Heart right ventricle (tissue), 16 donors: ENCODE data around the gene FXR2. TPM values are rescaled to one million over a fixed set of nuclear protein-coding genes. Genes with fewer than 3 reads are reported as not detected.

Source experiments
- ATAC-seq, 8 donors: fragments of 200-7000 bp; cut with Tn5 transposase; one replicate each; pipeline ENCODE4 v1.9.1; 2020; ENCODE audit warnings: mild to moderate bottlenecking in 8 of 8, moderate library complexity in 8 of 8, moderate number of reproducible peaks in 1 of 8
- DNase-seq, 2 donors: peaks; one replicate each; pipeline ENCODE4 v3.0.0-alpha.2; 2020
- H3K27ac ChIP-seq, 10 donors: fragments of 200-600 bp; sonication (generic) in 2 of 10; one replicate each; pipeline versions ENCODE4 v1.5.0 to v1.8.0; 2020 to 2022; ENCODE audit warnings: mild to moderate bottlenecking in 3 of 10
- H3K27me3 ChIP-seq, 7 donors: fragments of 200-600 bp; one replicate each; pipeline ENCODE4 v1.8.0; 2021 to 2022; ENCODE audit warnings: mild to moderate bottlenecking in 2 of 7
- H3K36me3 ChIP-seq, 9 donors: fragments of 200-600 bp; sonication (generic) in 1 of 9; one replicate each; pipeline versions ENCODE4 v1.5.0 to v1.8.0; 2020 to 2022; ENCODE audit warnings: mild to moderate bottlenecking in 2 of 9
- H3K4me1 ChIP-seq, 9 donors: fragments of 200-600 bp; sonication (generic) in 1 of 9; one replicate each; pipeline versions ENCODE4 v1.5.0 to v1.8.0; 2020 to 2022; ENCODE audit warnings: mild to moderate bottlenecking in 4 of 9
- H3K4me3 ChIP-seq, 10 donors: fragments of 200-600 bp; sonication (generic) in 2 of 10; one replicate each; pipeline versions ENCODE4 v1.5.0 to v1.8.0; 2020 to 2022; ENCODE audit warnings: mild to moderate bottlenecking in 7 of 10, moderate library complexity in 2 of 10
- H3K9me3 ChIP-seq, 11 donors: fragments of 200-600 bp in 10 of 11; sonication (generic) in 2 of 11; one replicate each; pipeline versions ENCODE4 v1.5.0 to v1.8.0; 2013 to 2022; ENCODE audit warnings: mild to moderate bottlenecking in 2 of 11, control low read depth in 1 of 11, moderate library complexity in 1 of 11
- WGBS, 2 donors: extraction: QIAGEN DNeasy Blood & Tissue Kit; methylation state at CpG; one replicate each; pipeline ENCODE4 v1.1.7; 2013; ENCODE audit warnings: inconsistent platforms in 1 of 2; 5-methylcytosine and 5-hydroxymethylcytosine counted together
- intact Hi-C, 10 donors: fragments of 100-400 bp; cut with DNase I; formaldehyde crosslinking; loops; one replicate each; pipeline versions ENCODE4 v1.11.1 to v1.14.2; 2022
- polyA plus RNA-seq, 2 donors: library from polyadenylated mRNA; stranded (reverse); fragments of 200-250 nt; gene quantifications; one replicate each; pipeline ENCODE4 v1.2.3, GENCODE V29; 2013
- total RNA-seq, 10 donors: library from RNA; stranded (reverse); fragmentation: NEBNext Ultra II Directional in 3 of 10; extraction: Animal tissue kit (Norgen Biotek cat#: 25700) in 3 of 10; gene quantifications; one replicate each; pipeline versions ENCODE4 v1.2.1 to v1.2.4, GENCODE V29; 2021 to 2023
- TF ChIP-seq, protein P1 (sequence below), 9 donors: fragments of 200-600 bp; sonication (generic) in 2 of 9; IDR thresholded peaks; one replicate each; pipeline versions ENCODE4 v1.5.0 to v1.8.0; 2021 to 2022; ENCODE audit warnings: antibody characterized with exemption in 9 of 9, mild to moderate bottlenecking in 5 of 9, moderate library complexity in 1 of 9
- donor health status: Arrhythmogenic right ventricular cardiomyopathy.
- donor health status: ischemic (EF 13 %, LVEDD 7.1; RV severe dilation, severe dysfunction).
- donor health status: healthy with polysubstance abuse.
- donor health status: DM: no; HTN: yes; CAD: no.
- donor health status: DM: no; HTN: no; CAD: no.
- donor health status: ischemic (EF 25% LVEDD 6.9; RV normal size, moderate dysfunction).
- donor health status: ischemic (EF 25% LVEDD 5.7; RV mildly dilated, moderate dysfunction).
- donor health status: healthy.
- donor health status: DM: yes; HTN: yes; CAD: no.
- donor health status: Ischemic cardiomyopathy.
- donor health status: ischemic (EF 35%, LVEDD 5.7; RV mildly dilated, moderate dysfunction).
- donor health status: nonischemic (EF 11% LVEDD 7.7; RV severe dilation, severe dysfunction).
- donor health status: DM: yes; HTN: yes; CAD: no.
- donor health status: PGD.
- donor health status: ischemic (EF 29% LVEDD 5.4; RV normal size, mild dysfunction).
- donor health status: nonischemic (EF 23%, LVEDD 6.1; RV moderate dilation, normal function).

FXR2 gene
- total and polyA plus RNA-seq, 12 donors, result 52.2 to 111 (median 90.5) TPM

DNA sequence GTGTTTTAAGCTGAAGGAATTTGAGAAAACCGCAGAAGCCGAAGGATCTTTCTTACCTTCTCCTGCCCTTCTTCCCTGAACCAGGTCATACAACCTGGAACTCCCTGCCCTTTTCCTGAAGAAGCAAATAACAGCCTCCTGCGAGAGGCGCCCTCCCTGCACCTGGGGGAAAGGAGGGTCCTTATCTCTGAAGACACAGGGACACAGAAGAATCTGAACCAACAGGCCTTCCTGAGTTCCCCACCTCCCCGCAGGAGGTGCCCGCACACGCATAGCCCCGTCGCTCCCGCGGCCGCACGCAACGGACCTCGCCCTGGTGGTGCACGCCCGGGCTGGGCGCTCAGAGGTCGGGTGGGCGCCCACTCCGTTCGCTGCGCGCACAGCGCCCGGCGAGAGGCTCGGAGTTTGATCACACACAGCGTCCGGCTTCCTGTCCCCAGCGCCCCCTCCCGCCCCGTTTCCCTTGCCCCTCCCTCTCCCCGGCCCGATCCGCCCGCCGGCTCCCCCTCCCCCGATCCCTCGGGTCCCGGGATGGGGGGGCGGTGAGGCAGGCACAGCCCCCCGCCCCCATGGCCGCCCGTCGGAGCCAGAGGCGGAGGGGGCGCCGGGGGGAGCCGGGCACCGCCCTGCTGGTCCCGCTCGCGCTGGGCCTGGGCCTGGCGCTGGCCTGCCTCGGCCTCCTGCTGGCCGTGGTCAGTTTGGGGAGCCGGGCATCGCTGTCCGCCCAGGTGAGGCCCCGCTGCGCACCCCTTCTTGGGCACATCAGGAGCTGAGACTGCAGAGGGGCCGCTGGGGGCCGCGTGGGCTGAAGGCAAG, 65.9 kb downstream of the FXR2 start, which contains the start of gene TNFSF12:
TNFSF12 (plus strand) TSS at position 474 of the 816 bp plus-strand sequence; CDS start at position 570, 96 bp downstream.
- H3K36me3 ChIP-seq, result peaks cover 0 to 23% (median 10%) of the 10 kb centered on the region in 9 donors
- H3K27ac ChIP-seq, result peak within 1 kb of the TSS; percentile 89 to 98 (median 92)
- WGBS, 2 donors, result 2 to 4% methylated on average over 65 of the region's 65 CpGs
- TF ChIP-seq, protein P1, sequence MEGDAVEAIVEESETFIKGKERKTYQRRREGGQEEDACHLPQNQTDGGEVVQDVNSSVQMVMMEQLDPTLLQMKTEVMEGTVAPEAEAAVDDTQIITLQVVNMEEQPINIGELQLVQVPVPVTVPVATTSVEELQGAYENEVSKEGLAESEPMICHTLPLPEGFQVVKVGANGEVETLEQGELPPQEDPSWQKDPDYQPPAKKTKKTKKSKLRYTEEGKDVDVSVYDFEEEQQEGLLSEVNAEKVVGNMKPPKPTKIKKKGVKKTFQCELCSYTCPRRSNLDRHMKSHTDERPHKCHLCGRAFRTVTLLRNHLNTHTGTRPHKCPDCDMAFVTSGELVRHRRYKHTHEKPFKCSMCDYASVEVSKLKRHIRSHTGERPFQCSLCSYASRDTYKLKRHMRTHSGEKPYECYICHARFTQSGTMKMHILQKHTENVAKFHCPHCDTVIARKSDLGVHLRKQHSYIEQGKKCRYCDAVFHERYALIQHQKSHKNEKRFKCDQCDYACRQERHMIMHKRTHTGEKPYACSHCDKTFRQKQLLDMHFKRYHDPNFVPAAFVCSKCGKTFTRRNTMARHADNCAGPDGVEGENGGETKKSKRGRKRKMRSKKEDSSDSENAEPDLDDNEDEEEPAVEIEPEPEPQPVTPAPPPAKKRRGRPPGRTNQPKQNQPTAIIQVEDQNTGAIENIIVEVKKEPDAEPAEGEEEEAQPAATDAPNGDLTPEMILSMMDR (IDR thresholded peaks at IDR 0.05), result peak in 5 of 9 donors; percentile 25 to 50 (median 29)
- ATAC-seq, result peak; percentile 80 to 91 (median 86)
- H3K4me3 ChIP-seq, result peak within 1 kb of the TSS; percentile 42 to 90 (median 80)
- DNase-seq, result peak; percentile 83
- H3K4me1 ChIP-seq, result peaks cover 0 to 62% (median 22%) of the 10 kb centered on the region in 9 donors
- intact Hi-C loops, result no loop called here
- H3K9me3 ChIP-seq, result no peaks in the 10 kb centered on the region
- H3K27me3 ChIP-seq, result no peaks in the 10 kb centered on the region

DNA sequence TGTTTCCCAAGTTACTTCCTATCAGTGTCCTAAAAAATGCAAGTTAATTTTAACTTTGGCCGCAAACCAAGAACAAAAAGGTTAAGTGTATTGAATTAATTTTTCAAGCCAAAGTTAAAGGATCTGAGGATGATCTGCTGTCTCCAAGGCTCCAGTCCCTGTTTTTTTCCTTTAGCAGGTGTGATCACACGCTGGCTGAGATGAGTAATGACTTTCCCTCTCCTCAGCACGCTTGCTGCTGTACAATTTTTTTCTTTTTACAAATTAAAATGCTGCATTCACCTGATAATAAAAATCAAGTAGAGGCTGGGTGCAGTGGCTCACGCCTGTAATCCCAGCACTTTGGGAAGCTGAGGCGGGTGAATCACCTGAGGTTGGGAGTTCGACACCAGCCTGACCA, 69.8 kb downstream of the FXR2 start:
- Histone ChIP-seq H3K36me3 (no peaks in the 10 kb centered on the region), H3K9me3 (no peaks in the 10 kb centered on the region), H3K27ac (peak overlapping the region in 6 of 10 donors; percentile 21 to 67 (median 45)), H3K4me1 (peaks cover 0 to 38% (median 20%) of the 10 kb centered on the region in 9 donors), H3K27me3 (no peaks in the 10 kb centered on the region), H3K4me3 (no peak overlapping the region)
- TF ChIP-seq, protein P1 (IDR thresholded peaks at IDR 0.05), result no peak
- intact Hi-C loops, result no loop called here
- ATAC-seq (no peak), DNase-seq (no peak)
- WGBS, 2 donors, result 58 to 69% methylated on average over 6 of the region's 6 CpGs

Other genes starting within 250 kb of the FXR2 start
- gene TNK1, start 233.8 kb downstream of the FXR2 start, total RNA-seq, result 1 to 10 TPM; 1.1 to 4.4 (median 2.1) TPM
- gene TNK1, start 233.8 kb downstream of the FXR2 start, polyA plus RNA-seq, result 1 to 10 TPM; 1.9 to 3.5 TPM
- 10 to 100 TPM; 14.4 to 28.7 (median 17.1) TPM for gene PLSCR3, start 220.4 kb downstream of the FXR2 start, total RNA-seq
- 10 to 100 TPM; 23.3 to 32.9 TPM for gene PLSCR3, start 220.4 kb downstream of the FXR2 start, polyA plus RNA-seq
- 10 to 100 TPM; 61.8 to 83.2 (median 74.2) TPM for gene TMEM256, start 210.8 kb downstream of the FXR2 start, total RNA-seq
- 100 to 1,000 TPM in 1 of 2 donors, 10 to 100 TPM in 1; 89.1 to 169 TPM for gene TMEM256, start 210.8 kb downstream of the FXR2 start, polyA plus RNA-seq
- 10 to 100 TPM in 2 of 10 donors, 1 to 10 TPM in 8; 3.6 to 15.8 (median 6.4) TPM for gene NLGN2, start 207.1 kb downstream of the FXR2 start, total RNA-seq
- 1 to 10 TPM; 7.3 to 7.6 TPM for gene NLGN2, start 207.1 kb downstream of the FXR2 start, polyA plus RNA-seq
- not detected for gene SPEM1, start 194.6 kb downstream of the FXR2 start, total RNA-seq
- gene SPEM1, start 194.6 kb downstream of the FXR2 start, polyA plus RNA-seq, result not detected
- not detected for gene SPEM2, start 189.3 kb downstream of the FXR2 start, total RNA-seq
- not detected for gene SPEM2, start 189.3 kb downstream of the FXR2 start, polyA plus RNA-seq
- not detected for gene SPEM3, start 186.0 kb downstream of the FXR2 start, total RNA-seq
- gene SPEM3, start 186.0 kb downstream of the FXR2 start, polyA plus RNA-seq, result not detected
- gene TMEM102, start 179.5 kb downstream of the FXR2 start, total RNA-seq, result 1 to 10 TPM; 1.2 to 3.5 (median 2.2) TPM
- gene TMEM102, start 179.5 kb downstream of the FXR2 start, polyA plus RNA-seq, result 1 to 10 TPM; 2.0 to 4.2 TPM
- gene FGF11, start 175.4 kb downstream of the FXR2 start, total RNA-seq, result 10 to 100 TPM in 2 of 10 donors, 1 to 10 TPM in 8; 4.6 to 15.9 (median 8.1) TPM
- gene FGF11, start 175.4 kb downstream of the FXR2 start, polyA plus RNA-seq, result 1 to 10 TPM; 2.0 to 7.2 TPM
- 10 to 100 TPM in 6 of 10 donors, 1 to 10 TPM in 4; 5.4 to 13.1 (median 10.3) TPM for gene CHRNB1, start 169.8 kb downstream of the FXR2 start, total RNA-seq
- gene CHRNB1, start 169.8 kb downstream of the FXR2 start, polyA plus RNA-seq, result 10 to 100 TPM; 10.2 to 25.4 TPM
- 10 to 100 TPM; 58.9 to 80.1 (median 69.4) TPM for gene ZBTB4, start 135.3 kb downstream of the FXR2 start, total RNA-seq
- gene ZBTB4, start 135.3 kb downstream of the FXR2 start, polyA plus RNA-seq, result 10 to 100 TPM; 17.8 to 34.2 TPM
- gene SLC35G6, start 133.5 kb downstream of the FXR2 start, total RNA-seq, result not detected
- gene SLC35G6, start 133.5 kb downstream of the FXR2 start, polyA plus RNA-seq, result not detected
- gene POLR2A, start 130.5 kb downstream of the FXR2 start, total RNA-seq, result 10 to 100 TPM; 40.5 to 61.7 (median 48.8) TPM
- 10 to 100 TPM in 1 of 2 donors, 1 to 10 TPM in 1; 8.4 to 24.7 TPM for gene POLR2A, start 130.5 kb downstream of the FXR2 start, polyA plus RNA-seq
- gene TNFSF12, start 65.8 kb downstream of the FXR2 start, total RNA-seq, result 10 to 100 TPM; 21.7 to 44.3 (median 26.9) TPM
- 10 to 100 TPM; 20.6 to 51.0 TPM for gene TNFSF12, start 65.8 kb downstream of the FXR2 start, polyA plus RNA-seq
- gene TNFSF13, start 56.1 kb downstream of the FXR2 start, total RNA-seq, result 10 to 100 TPM in 2 of 10 donors, 1 to 10 TPM in 8; 4.1 to 25.0 (median 6.9) TPM
- gene TNFSF13, start 56.1 kb downstream of the FXR2 start, polyA plus RNA-seq, result 1 to 10 TPM; 7.5 to 8.0 TPM
- 10 to 100 TPM; 22.4 to 34.3 (median 27.1) TPM for gene SENP3, start 53.0 kb downstream of the FXR2 start, total RNA-seq
- gene SENP3, start 53.0 kb downstream of the FXR2 start, polyA plus RNA-seq, result 10 to 100 TPM; 33.1 to 46.6 TPM
- gene CD68, start 35.3 kb downstream of the FXR2 start, total RNA-seq, result 100 to 1,000 TPM in 1 of 10 donors, 10 to 100 TPM in 4, 1 to 10 TPM in 5; 4.7 to 128 (median 13.0) TPM
- gene CD68, start 35.3 kb downstream of the FXR2 start, polyA plus RNA-seq, result 10 to 100 TPM; 15.7 to 40.0 TPM
- gene MPDU1, start 31.0 kb downstream of the FXR2 start, total RNA-seq, result 10 to 100 TPM; 20.1 to 39.8 (median 23.5) TPM
- gene MPDU1, start 31.0 kb downstream of the FXR2 start, polyA plus RNA-seq, result 10 to 100 TPM; 42.8 to 64.9 TPM
- 1 to 10 TPM in 6 of 10 donors, under 1 TPM in 4; 0.23 to 1.7 (median 1.2) TPM for gene SOX15, start 24.8 kb downstream of the FXR2 start, total RNA-seq
- gene SOX15, start 24.8 kb downstream of the FXR2 start, polyA plus RNA-seq, result 1 to 10 TPM in 1 of 2 donors, under 1 TPM in 1; 0.78 to 2.6 TPM
- 10 to 100 TPM; 45.7 to 83.3 (median 66.0) TPM for gene SAT2, start 12.9 kb upstream of the FXR2 start, total RNA-seq
- 100 to 1,000 TPM; 138 to 164 TPM for gene SAT2, start 12.9 kb upstream of the FXR2 start, polyA plus RNA-seq
- under 1 TPM in 7 of 10 donors, not detected in 3; 0.25 to 0.77 (median 0.38) TPM for gene SHBG, start 15.2 kb upstream of the FXR2 start, total RNA-seq
- gene SHBG, start 15.2 kb upstream of the FXR2 start, polyA plus RNA-seq, result 1 to 10 TPM in 1 of 2 donors, under 1 TPM in 1; 0.19 to 1.3 TPM
- gene ATP1B2, start 36.0 kb upstream of the FXR2 start, total RNA-seq, result 1 to 10 TPM; 1.4 to 6.5 (median 3.9) TPM
- gene ATP1B2, start 36.0 kb upstream of the FXR2 start, polyA plus RNA-seq, result 1 to 10 TPM in 1 of 2 donors, under 1 TPM in 1; 0.91 to 6.2 TPM
- gene TP53, start 72.6 kb upstream of the FXR2 start, total RNA-seq, result 10 to 100 TPM in 9 of 10 donors, 1 to 10 TPM in 1; 8.2 to 29.1 (median 13.9) TPM
- 1 to 10 TPM; 7.9 to 8.6 TPM for gene TP53, start 72.6 kb upstream of the FXR2 start, polyA plus RNA-seq
- 1 to 10 TPM; 3.8 to 5.8 (median 4.7) TPM for gene WRAP53, start 73.6 kb upstream of the FXR2 start, total RNA-seq
- gene WRAP53, start 73.6 kb upstream of the FXR2 start, polyA plus RNA-seq, result 10 to 100 TPM; 10.4 to 12.1 TPM
- 1 to 10 TPM in 2 of 10 donors, under 1 TPM in 8; 0.17 to 1.3 (median 0.53) TPM for gene EFNB3, start 90.3 kb upstream of the FXR2 start, total RNA-seq
- under 1 TPM; 0.22 to 0.64 TPM for gene EFNB3, start 90.3 kb upstream of the FXR2 start, polyA plus RNA-seq
- gene DNAH2, start 102.8 kb upstream of the FXR2 start, total RNA-seq, result under 1 TPM in 7 of 10 donors, not detected in 3; 0.02 to 0.30 (median 0.05) TPM
- gene DNAH2, start 102.8 kb upstream of the FXR2 start, polyA plus RNA-seq, result under 1 TPM; under 0.01 to 0.01 TPM
- 10 to 100 TPM; 18.0 to 35.4 (median 26.9) TPM for gene KDM6B, start 219.3 kb upstream of the FXR2 start, total RNA-seq
- 10 to 100 TPM in 1 of 2 donors, 1 to 10 TPM in 1; 5.2 to 17.6 TPM for gene KDM6B, start 219.3 kb upstream of the FXR2 start, polyA plus RNA-seq
- 10 to 100 TPM; 12.3 to 47.4 (median 19.3) TPM for gene TMEM88, start 240.2 kb upstream of the FXR2 start, total RNA-seq
- 100 to 1,000 TPM; 121 to 298 TPM for gene TMEM88, start 240.2 kb upstream of the FXR2 start, polyA plus RNA-seq
- gene NAA38, start 242.7 kb upstream of the FXR2 start, total RNA-seq, result 100 to 1,000 TPM in 1 of 10 donors, 10 to 100 TPM in 9; 59.2 to 115 (median 73.0) TPM
- gene NAA38, start 242.7 kb upstream of the FXR2 start, polyA plus RNA-seq, result 100 to 1,000 TPM; 108 to 167 TPM
- 10 to 100 TPM; 12.7 to 20.1 (median 16.0) TPM for gene CYB5D1, start 243.1 kb upstream of the FXR2 start, total RNA-seq
- 10 to 100 TPM; 10.0 to 11.6 TPM for gene CYB5D1, start 243.1 kb upstream of the FXR2 start, polyA plus RNA-seq